Activated T-helper 1 cell treated with anti-CD3 and anti-CD28 coated beads, Interleukin-12 subunit alpha, Interleukin-12 subunit beta, Interleukin-2, Interleukin-4 antibody, amounts not matched to agents 30 ng/mL and 10 ng/mL and 1 ng/mL, durations not matched to agents 14 hours and 24 hours and 36 hours (primary cell): ENCODE results near the gene PRC1. TPM values are rescaled to one million over a fixed set of nuclear protein-coding genes. Genes with fewer than 3 reads are reported as not detected.
A peak's percentile ranks its signal among the peaks of the same experiment; 100 is the strongest.

Source experiments
- DNase-seq: peaks from one replicate; pipeline ENCODE4 v3.0.0; 2021; ENCODE audit warnings: low spot score
- H3K27ac Mint-ChIP-seq: one replicate; pipeline ENCODE4 v1.8.0; 2021; ENCODE audit warnings: mild to moderate bottlenecking, mixed read lengths
- H3K27me3 Mint-ChIP-seq: one replicate; pipeline ENCODE4 v1.8.0; 2022; ENCODE audit warnings: mild to moderate bottlenecking, moderate library complexity, mixed read lengths; ENCODE audit not compliant: insufficient read depth
- H3K36me3 Mint-ChIP-seq: one replicate; pipeline ENCODE4 v1.8.0; 2021; ENCODE audit warnings: low read depth, mixed read lengths
- H3K4me1 Mint-ChIP-seq: one replicate; pipeline ENCODE4 v1.8.0; 2021; ENCODE audit warnings: low read depth, mixed read lengths
- H3K4me3 Mint-ChIP-seq: one replicate; pipeline ENCODE4 v1.8.0; 2021; ENCODE audit warnings: mild to moderate bottlenecking, moderate library complexity, mixed read lengths
- H3K9me3 Mint-ChIP-seq: one replicate; pipeline ENCODE4 v1.8.0; 2021; ENCODE audit warnings: mixed read lengths
- intact Hi-C: fragments of 100-400 bp; cut with micrococcal nuclease; formaldehyde crosslinking; loops from one replicate; pipeline ENCODE4 v1.15.1; 2024
- total RNA-seq: library from RNA; stranded (reverse); gene quantifications from 2 replicates; pipeline ENCODE4 v1.2.3, GENCODE V29; 2022

The PRC1 gene
- total RNA-seq, 1 donor from 2014 or later, result 78.4 TPM

- DNase-seq, result no peak
- H3K27ac Mint-ChIP-seq, result no peak overlapping the region
- no peaks in the 10 kb centered on the region for H3K27me3 Mint-ChIP-seq
- no peaks in the 10 kb centered on the region for H3K9me3 Mint-ChIP-seq
- peaks cover 39% of the 10 kb centered on the region for H3K36me3 Mint-ChIP-seq
- peaks cover 3% of the 10 kb centered on the region for H3K4me1 Mint-ChIP-seq
- no peak overlapping the region for H3K4me3 Mint-ChIP-seq
- intact Hi-C loops, result no loop called here
These were observed 45.8 kb downstream of the PRC1 start for GRCh38 chr15:90948506-90948905.

- intact Hi-C loops, result no loop called here
- no peaks in the 10 kb centered on the region for H3K27me3 Mint-ChIP-seq
- H3K9me3 Mint-ChIP-seq, result no peaks in the 10 kb centered on the region
- peaks cover 36% of the 10 kb centered on the region for H3K36me3 Mint-ChIP-seq
- DNase-seq, result no peak
- no peak overlapping the region for H3K27ac Mint-ChIP-seq
- H3K4me3 Mint-ChIP-seq, result no peak overlapping the region
- no peaks in the 10 kb centered on the region for H3K4me1 Mint-ChIP-seq
These were observed 46.6 kb downstream of the PRC1 start for GRCh38 chr15:90947577-90948357.

GRCh38 chr15:90946941-90947576 lies 47.3 kb downstream of the PRC1 start:
- Mint-ChIP-seq H3K27ac (no peak overlapping the region), H3K4me3 (no peak overlapping the region), H3K4me1 (no peaks in the 10 kb centered on the region), H3K36me3 (peaks cover 33% of the 10 kb centered on the region), H3K27me3 (no peaks in the 10 kb centered on the region), H3K9me3 (no peaks in the 10 kb centered on the region)
- intact Hi-C loops, result no loop called here
- DNase-seq, result no peak

GRCh38 chr15:90946538-90946937 lies 47.8 kb downstream of the PRC1 start:
- Mint-ChIP-seq H3K27ac (no peak overlapping the region), H3K36me3 (peaks cover 30% of the 10 kb centered on the region), H3K9me3 (no peaks in the 10 kb centered on the region), H3K27me3 (no peaks in the 10 kb centered on the region), H3K4me1 (no peaks in the 10 kb centered on the region), H3K4me3 (no peak overlapping the region)
- intact Hi-C loops, result no loop called here
- DNase-seq, result no peak

- Mint-ChIP-seq H3K4me3 (no peak overlapping the region), H3K36me3 (peaks cover 36% of the 10 kb centered on the region), H3K4me1 (no peaks in the 10 kb centered on the region), H3K9me3 (no peaks in the 10 kb centered on the region), H3K27ac (no peak overlapping the region), H3K27me3 (no peaks in the 10 kb centered on the region)
- DNase-seq, result no peak
- intact Hi-C loops, result no loop called here
These were observed 49.2 kb downstream of the PRC1 start for GRCh38 chr15:90945091-90945490.

- Mint-ChIP-seq H3K4me3 (no peak overlapping the region), H3K27me3 (no peaks in the 10 kb centered on the region), H3K36me3 (peaks cover 31% of the 10 kb centered on the region), H3K4me1 (no peaks in the 10 kb centered on the region), H3K9me3 (no peaks in the 10 kb centered on the region), H3K27ac (no peak overlapping the region)
- no peak for DNase-seq
- intact Hi-C loops, result no loop called here
These were observed 51.8 kb downstream of the PRC1 start for GRCh38 chr15:90942354-90943120.

GRCh38 chr15:90941038-90941437 lies 53.3 kb downstream of the PRC1 start:
- Mint-ChIP-seq H3K36me3 (peaks cover 34% of the 10 kb centered on the region), H3K27ac (no peak overlapping the region), H3K27me3 (no peaks in the 10 kb centered on the region), H3K4me3 (no peak overlapping the region), H3K4me1 (peaks cover 10% of the 10 kb centered on the region), H3K9me3 (no peaks in the 10 kb centered on the region)
- no peak for DNase-seq
- intact Hi-C loops, result no loop called here

- DNase-seq, result no peak
- Mint-ChIP-seq H3K4me3 (no peak overlapping the region), H3K9me3 (no peaks in the 10 kb centered on the region), H3K27me3 (no peaks in the 10 kb centered on the region), H3K4me1 (peaks cover 12% of the 10 kb centered on the region), H3K36me3 (peaks cover 32% of the 10 kb centered on the region), H3K27ac (no peak overlapping the region)
- intact Hi-C loops, result loop anchor here (10.0 kb wide), 3 partner anchors 675 to 1945 kb away; partner anchors contain the start of genes AP3S2 and NGRN
These were observed 54.6 kb downstream of the PRC1 start for GRCh38 chr15:90939756-90940155.

- intact Hi-C loops, result loop anchor here (10.0 kb wide), 3 partner anchors 673 to 1947 kb away; partner anchors contain the start of genes AP3S2 and NGRN
- no peak for DNase-seq
- Mint-ChIP-seq H3K4me3 (no peak overlapping the region), H3K4me1 (peaks cover 26% of the 10 kb centered on the region), H3K9me3 (no peaks in the 10 kb centered on the region), H3K36me3 (peaks cover 30% of the 10 kb centered on the region), H3K27ac (no peak overlapping the region), H3K27me3 (no peaks in the 10 kb centered on the region)
These were observed 56.1 kb downstream of the PRC1 start for GRCh38 chr15:90938261-90938660.

- Mint-ChIP-seq H3K9me3 (no peaks in the 10 kb centered on the region), H3K27me3 (no peaks in the 10 kb centered on the region), H3K36me3 (peaks cover 24% of the 10 kb centered on the region), H3K4me1 (peaks cover 37% of the 10 kb centered on the region), H3K27ac (no peak overlapping the region), H3K4me3 (peak overlapping the region; percentile 90)
- intact Hi-C loops, result loop anchor here (10.0 kb wide), 3 partner anchors 672 to 1948 kb away; partner anchors contain the start of genes AP3S2 and NGRN
- DNase-seq, result no peak
These were observed 57.5 kb downstream of the PRC1 start for GRCh38 chr15:90936823-90937222.

GRCh38 chr15:90934949-90935751 lies 59.2 kb downstream of the PRC1 start, which contains the start of gene UNC45A:
TSS of gene UNC45A (plus strand) at chr15:90935285. CDS start at chr15:90935325, 40 bp downstream.
- H3K9me3 Mint-ChIP-seq, result no peaks in the 10 kb centered on the region
- peaks cover 54% of the 10 kb centered on the region for H3K4me1 Mint-ChIP-seq
- DNase-seq, result peak; percentile 93
- no peaks in the 10 kb centered on the region for H3K27me3 Mint-ChIP-seq
- H3K36me3 Mint-ChIP-seq, result peaks cover 14% of the 10 kb centered on the region
- H3K4me3 Mint-ChIP-seq, result peak within 1 kb of the TSS; percentile 90
- peak within 1 kb of the TSS; percentile 95 for H3K27ac Mint-ChIP-seq
- intact Hi-C loops, result loop anchor here (1.0 to 10.0 kb wide), 13 partner anchors 19 to 1950 kb away; partner anchors contain the start of genes AP3S2, BLM, CIB1 and IDH2
